HepG2 (cell line): ENCODE data around the gene CENPB. TPM values are rescaled to one million over a fixed set of nuclear protein-coding genes. Genes with fewer than 3 reads are reported as not detected.

ENCODE experiments used
- AKAP8 ChIP-seq: sonication (generic); formaldehyde crosslinking; IDR thresholded peaks from 2 replicates; pipeline ENCODE4 v1.5.1; 2020; ENCODE audit warnings: mild to moderate bottlenecking, missing genetic modification reagents
- FOXJ3 ChIP-seq: sonication (generic); formaldehyde crosslinking; IDR thresholded peaks from 2 replicates; pipeline ENCODE4 v1.4.0; 2020; ENCODE audit warnings: missing genetic modification reagents, mild to moderate bottlenecking, borderline replicate concordance
- HBP1 ChIP-seq: IDR thresholded peaks from 2 replicates; pipeline ENCODE4 v1.6.1; 2016; ENCODE audit warnings: low read depth, control low read depth
- HIVEP1 ChIP-seq: sonication (generic); formaldehyde crosslinking; IDR thresholded peaks from 2 replicates; pipeline ENCODE4 v1.4.0; 2020; ENCODE audit warnings: mild to moderate bottlenecking, missing genetic modification reagents
- MAZ ChIP-seq, 2 experiments: sonication (generic) in 1 of 2; formaldehyde crosslinking in 1 of 2; IDR thresholded peaks; 2 replicates each; pipeline versions ENCODE4 v1.5.0 to v1.6.1; 2012 to 2020; ENCODE audit warnings: low read depth in 2 of 2, mild to moderate bottlenecking in 2 of 2, borderline replicate concordance in 1 of 2, improper control_type of control experiment in 1 of 2, low read length in 1 of 2, missing genetic modification reagents in 1 of 2, moderate library complexity in 1 of 2
- MYC ChIP-seq: sonication (generic); formaldehyde crosslinking; IDR thresholded peaks from 2 replicates; pipeline ENCODE4 v1.9.0; 2021; ENCODE audit warnings: missing genetic modification reagents, borderline replicate concordance
- NCOA1 ChIP-seq: sonication (generic); formaldehyde crosslinking; IDR thresholded peaks from 2 replicates; pipeline ENCODE4 v1.9.0; 2021; ENCODE audit warnings: missing genetic modification reagents
- NFRKB ChIP-seq: fragments of 450-650 bp; IDR thresholded peaks from 2 replicates; pipeline ENCODE4 v1.6.1; 2017
- REST ChIP-seq, 2 experiments: IDR thresholded peaks; 2 replicates each; pipeline ENCODE4 v1.6.1; 2011 to 2012; ENCODE audit warnings: low read length in 2 of 2, borderline replicate concordance in 1 of 2, low read depth in 1 of 2, mild to moderate bottlenecking in 1 of 2, moderate library complexity in 1 of 2
- RXRA ChIP-seq: sonication (generic); formaldehyde crosslinking; IDR thresholded peaks from 2 replicates; pipeline ENCODE4 v1.5.1; 2020; ENCODE audit warnings: missing genetic modification reagents
- TBX3 ChIP-seq: fragments of 450-650 bp; IDR thresholded peaks from 2 replicates; pipeline ENCODE4 v1.6.1; 2017; ENCODE audit warnings: antibody characterized with exemption, mild to moderate bottlenecking, inconsistent platforms, borderline replicate concordance
- ZNF256 ChIP-seq: sonication (generic); formaldehyde crosslinking; conservative IDR thresholded peaks from 2 replicates; pipeline ENCODE4 v1.4.0; 2020; ENCODE audit warnings: missing genetic modification reagents
- ZNF367 ChIP-seq: sonication (generic); formaldehyde crosslinking; IDR thresholded peaks from 2 replicates; pipeline ENCODE4 v1.4.0; 2020; ENCODE audit warnings: missing genetic modification reagents, borderline replicate concordance
- ZNF652 ChIP-seq: IDR thresholded peaks from 2 replicates; pipeline ENCODE4 v1.6.1; 2016; ENCODE audit warnings: low read depth, borderline replicate concordance
- ZNF703 ChIP-seq: sonication (generic); formaldehyde crosslinking; IDR thresholded peaks from 2 replicates; pipeline ENCODE4 v1.5.1; 2020; ENCODE audit warnings: missing genetic modification reagents, mild to moderate bottlenecking, moderate library complexity, borderline replicate concordance
- ZSCAN22 ChIP-seq: sonication (generic); formaldehyde crosslinking; IDR thresholded peaks from 2 replicates; pipeline ENCODE4 v1.4.0; 2020; ENCODE audit warnings: mild to moderate bottlenecking, missing genetic modification reagents
- ZSCAN31 ChIP-seq: sonication (generic); formaldehyde crosslinking; IDR thresholded peaks from 2 replicates; pipeline ENCODE4 v1.5.0; 2020; ENCODE audit warnings: low read depth, mild to moderate bottlenecking, missing genetic modification reagents
- polyA plus RNA-seq, 8 experiments: library from polyadenylated mRNA; depleted of rRNA in 3 of 8; stranded (reverse) in 7 of 8; unstranded in 1 of 8; fragments of >200 nt; fragmentation: Illumina TruSeq in 4 of 8; extraction: Trizol in 4 of 8; gene quantifications; 2 replicates each; pipeline versions ENCODE4 v1.2.1 to v1.2.3, GENCODE V29; 2011 to 2016; ENCODE audit warnings: low read depth in 4 of 8, missing spikeins in 1 of 8, mixed read lengths in 1 of 8; ENCODE audit not compliant: insufficient read depth in 1 of 8
- total RNA-seq, 5 experiments: library from RNA; depleted of rRNA; stranded (reverse); fragments of >200 nt; fragmentation: Illumina TruSeq; extraction: Trizol; gene quantifications; 2 replicates each; pipeline ENCODE4 v1.2.3, GENCODE V29; 2016; ENCODE audit warnings: low read depth in 1 of 5
- TF ChIP-seq, protein P1 (sequence below): IDR thresholded peaks from 2 replicates; pipeline ENCODE4 v1.6.1; 2016; ENCODE audit warnings: mild to moderate bottlenecking, missing biosample characterization, missing genetic modification reagents
- TF ChIP-seq, protein P2 (sequence below): fragments of 450-650 bp; IDR thresholded peaks from 2 replicates; pipeline ENCODE4 v1.6.1; 2017
- TF ChIP-seq, protein P3 (sequence below): sonication (generic); formaldehyde crosslinking; IDR thresholded peaks from 2 replicates; pipeline ENCODE4 v1.5.0; 2020; ENCODE audit warnings: mild to moderate bottlenecking, missing genetic modification reagents

The CENPB gene
- total and polyA plus RNA-seq, 2 of the 13 experiments (the other 11 are each of a cell fraction or from before 2014, with no cell fraction given), result 10.4 to 54.5 TPM

DNA sequence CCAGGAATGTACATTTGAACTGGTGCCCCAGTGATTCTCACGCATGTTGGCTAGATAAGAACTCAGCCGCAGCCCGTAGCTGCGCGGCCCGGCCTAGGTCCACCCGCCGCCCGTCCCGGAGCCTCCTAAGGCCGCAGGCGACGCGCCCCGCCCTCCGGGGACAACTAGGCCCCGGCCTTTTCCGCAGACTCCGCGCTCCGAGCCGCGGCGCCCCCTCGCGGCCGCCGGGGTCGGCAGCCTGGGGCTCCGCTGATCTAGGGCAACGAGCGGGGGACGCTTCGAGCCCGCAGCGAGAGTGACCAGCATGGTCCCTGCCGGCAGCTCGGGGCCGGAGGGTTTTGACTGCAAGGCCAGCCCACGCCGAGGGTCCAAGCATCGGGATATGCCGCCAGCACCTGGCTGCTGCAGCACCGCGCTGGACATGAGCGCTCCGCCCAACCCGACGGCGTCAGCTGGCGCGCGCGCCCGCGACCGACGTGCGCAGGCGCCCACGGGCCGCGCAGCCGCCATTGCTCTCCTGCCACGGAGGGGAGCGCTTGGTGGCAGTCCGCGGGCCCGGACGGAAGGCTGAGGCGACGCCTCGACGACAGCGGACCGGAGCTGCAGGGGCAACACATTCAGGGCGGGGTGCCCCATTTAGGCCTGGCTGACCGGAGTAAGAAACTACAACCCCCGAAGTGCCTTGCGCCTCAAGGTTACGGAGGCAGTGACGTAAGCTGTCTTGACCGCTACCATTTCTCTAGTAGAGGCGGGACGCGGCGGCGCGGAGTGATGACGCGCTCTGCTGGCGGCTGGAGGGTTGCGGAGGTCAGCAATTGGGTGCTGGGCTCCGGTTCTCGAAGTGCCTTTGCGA, 33.7 kb upstream of the CENPB start, which contains the start of gene AP5S1 (continued):
- TF ChIP-seq HBP1 (CRISPR knock-in tag) (peak; percentile 30; the same call in 1 of the 2 replicates), NFRKB (peak; percentile 42; the same call in 1 of the 2 replicates), NCOA1 (CRISPR knock-in tag) (peak; percentile 93), REST (IDR thresholded peaks at IDR 0.05; ENCODE audit: borderline replicate concordance in 1 of 2, low read depth in 1 of 2, low read length in 2 of 2) (peak in 1 of 2 experiments; percentile 68; a peak in 1 of 4 replicates), TBX3 (0 out of 2 replicates have a peak, but pooled peaks have one; percentile 19), ZNF367 (CRISPR knock-in tag) (peak; percentile 81; the same call in 1 of the 2 replicates), ZNF703 (peak; percentile 61; the same call in 1 of the 2 replicates), RXRA (CRISPR knock-in tag) (peak; percentile 85), ZNF256 (CRISPR knock-in tag) (peak; percentile 95), AKAP8 (CRISPR knock-in tag) (peak; percentile 92), ZSCAN31 (CRISPR knock-in tag) (peak; percentile 98), FOXJ3 (CRISPR knock-in tag) (peak; percentile 57), MAZ (IDR thresholded peaks at IDR 0.05; ENCODE audit: borderline replicate concordance, low read depth, low read length) (peak; percentile 96), MAZ (CRISPR knock-in tag; IDR thresholded peaks at IDR 0.05; ENCODE audit: low read depth) (peak; percentile 97), ZSCAN22 (CRISPR knock-in tag) (peak; percentile 84; the same call in 1 of the 2 replicates), ZNF652 (CRISPR knock-in tag) (no peak), HIVEP1 (CRISPR knock-in tag) (peak; percentile 76), MYC (peak; percentile 95)
- TF ChIP-seq, protein P1, sequence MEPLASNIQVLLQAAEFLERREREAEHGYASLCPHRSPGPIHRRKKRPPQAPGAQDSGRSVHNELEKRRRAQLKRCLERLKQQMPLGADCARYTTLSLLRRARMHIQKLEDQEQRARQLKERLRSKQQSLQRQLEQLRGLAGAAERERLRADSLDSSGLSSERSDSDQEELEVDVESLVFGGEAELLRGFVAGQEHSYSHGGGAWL, result peak; percentile 89
- TF ChIP-seq, protein P2, sequence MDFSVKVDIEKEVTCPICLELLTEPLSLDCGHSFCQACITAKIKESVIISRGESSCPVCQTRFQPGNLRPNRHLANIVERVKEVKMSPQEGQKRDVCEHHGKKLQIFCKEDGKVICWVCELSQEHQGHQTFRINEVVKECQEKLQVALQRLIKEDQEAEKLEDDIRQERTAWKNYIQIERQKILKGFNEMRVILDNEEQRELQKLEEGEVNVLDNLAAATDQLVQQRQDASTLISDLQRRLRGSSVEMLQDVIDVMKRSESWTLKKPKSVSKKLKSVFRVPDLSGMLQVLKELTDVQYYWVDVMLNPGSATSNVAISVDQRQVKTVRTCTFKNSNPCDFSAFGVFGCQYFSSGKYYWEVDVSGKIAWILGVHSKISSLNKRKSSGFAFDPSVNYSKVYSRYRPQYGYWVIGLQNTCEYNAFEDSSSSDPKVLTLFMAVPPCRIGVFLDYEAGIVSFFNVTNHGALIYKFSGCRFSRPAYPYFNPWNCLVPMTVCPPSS, result no peak
- TF ChIP-seq, protein P3, sequence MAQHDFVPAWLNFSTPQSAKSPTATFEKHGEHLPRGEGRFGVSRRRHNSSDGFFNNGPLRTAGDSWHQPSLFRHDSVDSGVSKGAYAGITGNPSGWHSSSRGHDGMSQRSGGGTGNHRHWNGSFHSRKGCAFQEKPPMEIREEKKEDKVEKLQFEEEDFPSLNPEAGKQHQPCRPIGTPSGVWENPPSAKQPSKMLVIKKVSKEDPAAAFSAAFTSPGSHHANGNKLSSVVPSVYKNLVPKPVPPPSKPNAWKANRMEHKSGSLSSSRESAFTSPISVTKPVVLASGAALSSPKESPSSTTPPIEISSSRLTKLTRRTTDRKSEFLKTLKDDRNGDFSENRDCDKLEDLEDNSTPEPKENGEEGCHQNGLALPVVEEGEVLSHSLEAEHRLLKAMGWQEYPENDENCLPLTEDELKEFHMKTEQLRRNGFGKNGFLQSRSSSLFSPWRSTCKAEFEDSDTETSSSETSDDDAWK (CRISPR knock-in tag), result no peak
